Psoas muscle (tissue), 8 donors: Measurements from ENCODE around the gene LAMA5. TPM values are rescaled to one million over a fixed set of nuclear protein-coding genes. Genes with fewer than 3 reads are reported as not detected.

Experiments used
- ATAC-seq, 4 donors: fragments of 200-7000 bp; cut with Tn5 transposase; one replicate each; pipeline ENCODE4 v1.9.1; 2020; ENCODE audit warnings: moderate library complexity in 3 of 4, mild to moderate bottlenecking in 2 of 4
- DNase-seq, 2 donors: peaks; one replicate each; pipeline ENCODE4 v3.0.0-alpha.2; 2020
- H3K27ac ChIP-seq: fragments of 200-600 bp; one replicate; pipeline ENCODE4 v1.8.0; 2022
- H3K27me3 ChIP-seq, 3 donors: fragments of 200-600 bp in 1 of 3; one replicate each; pipeline versions ENCODE4 v1.6.1 to v1.8.0; 2013 to 2022; ENCODE audit warnings: low read length in 2 of 3, mild to moderate bottlenecking in 2 of 3, moderate library complexity in 1 of 3; ENCODE audit not compliant: insufficient read depth in 3 of 3
- H3K36me3 ChIP-seq, 2 donors: fragments of 200-600 bp in 1 of 2; one replicate each; pipeline versions ENCODE4 v1.6.1 to v1.8.0; 2013 to 2022; ENCODE audit warnings: low read depth in 1 of 2, mild to moderate bottlenecking in 1 of 2, moderate library complexity in 1 of 2; ENCODE audit not compliant: insufficient read depth in 1 of 2
- H3K4me1 ChIP-seq: fragments of 200-600 bp; one replicate; pipeline ENCODE4 v1.8.0; 2022
- H3K4me3 ChIP-seq: fragments of 200-600 bp; one replicate; pipeline ENCODE4 v1.8.0; 2022; ENCODE audit warnings: mild to moderate bottlenecking
- H3K9me3 ChIP-seq: fragments of 200-600 bp; one replicate; pipeline ENCODE4 v1.8.0; 2022
- CTCF ChIP-seq: fragments of 200-600 bp; IDR thresholded peaks from one replicate; pipeline ENCODE4 v1.8.0; 2022; ENCODE audit warnings: antibody characterized with exemption
- WGBS, 3 donors: extraction: QIAGEN DNeasy Blood & Tissue Kit; methylation state at CpG; one replicate each; pipeline versions ENCODE4 v1.1.6 to v1.1.7; 2013; 5-methylcytosine and 5-hydroxymethylcytosine counted together
- intact Hi-C, 2 donors: fragments of 100-400 bp; cut with DNase I; formaldehyde crosslinking; loops; one replicate each; pipeline versions ENCODE4 v1.11.0 to v1.14.2; 2022
- polyA plus RNA-seq, 3 donors: library from polyadenylated mRNA; stranded (reverse); fragments of 200-250 nt; gene quantifications; one replicate each; pipeline ENCODE4 v1.2.3, GENCODE V29; 2013
- total RNA-seq, 4 donors: library from RNA; stranded (reverse); fragmentation: NEBNext Ultra II Directional in 2 of 4; extraction: Animal tissue kit (Norgen Biotek cat#: 25700) in 2 of 4; gene quantifications; one replicate each; pipeline versions ENCODE4 v1.2.1 to v1.2.4, GENCODE V29; 2021 to 2023
- donor health status: healthy with polysubstance abuse.
- donor health status: DM: no; HTN: no; CAD: no; lungs with moderate emphysema.
- donor health status: Bipolar disorder and iron deficiency.
- donor health status: healthy.
- donor health status: DM: yes; HTN: yes; CAD: no.
- donor health status: DM: no; HTN: no; CAD: no.
- donor health status: DM: no; HTN: no; CAD: no.
- donor health status: DM: yes; HTN: yes; CAD: no.

Gene LAMA5
- total and polyA plus RNA-seq, 7 donors = 14.4 to 74.6 (median 34.2) TPM

GRCh38 chr20:62311832-62312661, 55.1 kb downstream of the LAMA5 start:
- no peaks in the 10 kb centered on the region for H3K27me3 ChIP-seq
- peaks cover 17% of the 10 kb centered on the region for H3K4me1 ChIP-seq
- H3K9me3 ChIP-seq = no peaks in the 10 kb centered on the region
- no peak overlapping the region for H3K4me3 ChIP-seq
- WGBS, 3 donors = 92 to 95% (median 95%) methylated on average over 52 to 60 of the region's 60 CpGs
- no peak for ATAC-seq
- intact Hi-C loops = no loop called here
- no peak for DNase-seq
- peaks cover 0 to 86% of the 10 kb centered on the region in 2 donors for H3K36me3 ChIP-seq
- no peak for TF ChIP-seq CTCF
- H3K27ac ChIP-seq = no peak overlapping the region

GRCh38 chr20:62311150-62311549, 56.0 kb downstream of the LAMA5 start:
- no peak overlapping the region for H3K4me3 ChIP-seq
- 95 to 96% (median 96%) methylated on average over 14 to 18 of the region's 18 CpGs for WGBS, 3 donors
- no peaks in the 10 kb centered on the region for H3K9me3 ChIP-seq
- no peaks in the 10 kb centered on the region for H3K27me3 ChIP-seq
- H3K36me3 ChIP-seq = peaks cover 3 to 86% of the 10 kb centered on the region in 2 donors
- TF ChIP-seq CTCF = no peak
- no peak for ATAC-seq
- no peak overlapping the region for H3K27ac ChIP-seq
- H3K4me1 ChIP-seq = peaks cover 17% of the 10 kb centered on the region
- DNase-seq = no peak
- intact Hi-C loops = no loop called here

- no peak for TF ChIP-seq CTCF
- Histone ChIP-seq H3K9me3 (no peaks in the 10 kb centered on the region), H3K36me3 (peaks cover 3 to 86% of the 10 kb centered on the region in 2 donors), H3K4me1 (peaks cover 21% of the 10 kb centered on the region), H3K27me3 (no peaks in the 10 kb centered on the region), H3K4me3 (no peak overlapping the region), H3K27ac (no peak overlapping the region)
- DNase-seq (no peak), ATAC-seq (no peak)
- intact Hi-C loops = no loop called here
- 79 to 84% (median 82%) methylated on average over 23 to 25 of the region's 25 CpGs for WGBS, 3 donors
These were observed 56.4 kb downstream of the LAMA5 start for GRCh38 chr20:62310757-62311121.

GRCh38 chr20:62309947-62310756, 57.0 kb downstream of the LAMA5 start:
- intact Hi-C loops = loop anchor here (5.0 to 10.0 kb wide), 2 partner anchors 62 to 185 kb away; no protein-coding TSS in a partner anchor
- H3K9me3 ChIP-seq = no peaks in the 10 kb centered on the region
- no peak overlapping the region for H3K4me3 ChIP-seq
- peaks cover 26% of the 10 kb centered on the region for H3K4me1 ChIP-seq
- ATAC-seq (no peak), DNase-seq (no peak)
- H3K27me3 ChIP-seq = no peaks in the 10 kb centered on the region
- WGBS, 3 donors = 85 to 87% (median 86%) methylated on average over 26 to 29 of the region's 29 CpGs
- peaks cover 3 to 88% of the 10 kb centered on the region in 2 donors for H3K36me3 ChIP-seq
- no peak for TF ChIP-seq CTCF
- H3K27ac ChIP-seq = no peak overlapping the region
